Dedifferentiated amniotic fluid mesenchymal stem cell (primary cell): ENCODE data around the gene CASZ1.

Experiments
- DNase-seq: peaks from one replicate; pipeline ENCODE4 v3.0.0-alpha.2; 2016; ENCODE audit errors: extremely low spot score

The CASZ1 gene

GRCh38 chr1:10657088-10657847 is 139.2 kb downstream of the CASZ1 start:
- no peak for DNase-seq

- DNase-seq, result no peak
These were observed 140.0 kb downstream of the CASZ1 start for GRCh38 chr1:10656431-10656830.

- no peak for DNase-seq
These were observed 141.4 kb downstream of the CASZ1 start for GRCh38 chr1:10655002-10655401.

DNA sequence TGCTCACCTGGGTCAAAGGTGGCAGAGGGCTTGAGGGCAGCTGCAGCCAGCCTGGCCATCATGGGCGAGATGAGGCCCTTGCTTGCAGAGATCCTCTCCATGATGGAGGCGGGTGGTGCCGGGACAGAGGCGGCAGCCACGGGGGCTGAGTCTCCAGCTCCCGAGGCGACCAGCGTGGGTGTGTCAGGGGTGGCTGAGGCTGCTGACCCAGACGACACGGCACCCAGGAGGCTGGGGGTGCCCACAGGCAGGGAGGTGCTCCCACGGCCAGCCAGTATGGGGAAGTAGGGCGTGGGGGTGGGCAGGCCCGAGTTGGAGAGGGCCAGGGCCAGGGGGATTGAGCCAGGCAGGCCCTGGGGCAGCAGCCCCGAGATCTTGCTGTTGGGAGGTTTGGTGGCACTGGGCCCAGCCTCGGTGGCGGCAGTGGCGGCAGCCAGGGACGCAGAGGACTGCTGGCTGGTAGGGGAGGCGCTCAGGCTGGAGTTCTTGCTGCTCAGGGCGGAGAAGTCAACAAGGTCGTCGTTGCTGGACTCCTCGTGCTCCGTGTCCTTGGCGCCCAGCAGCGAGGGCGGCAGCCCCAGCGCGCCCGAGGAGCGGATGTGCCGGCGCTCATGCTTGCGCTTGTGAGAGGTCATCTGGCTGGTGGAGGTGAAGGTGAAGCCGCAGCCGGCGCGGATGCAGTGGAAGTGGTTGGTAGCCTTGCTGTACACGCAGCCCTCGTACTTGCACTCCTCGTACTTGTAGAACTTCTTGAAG is 142.9 kb downstream of the CASZ1 start:
- no peak for DNase-seq

GRCh38 chr1:10652626-10653025 is 143.8 kb downstream of the CASZ1 start:
- DNase-seq, result no peak

DNA sequence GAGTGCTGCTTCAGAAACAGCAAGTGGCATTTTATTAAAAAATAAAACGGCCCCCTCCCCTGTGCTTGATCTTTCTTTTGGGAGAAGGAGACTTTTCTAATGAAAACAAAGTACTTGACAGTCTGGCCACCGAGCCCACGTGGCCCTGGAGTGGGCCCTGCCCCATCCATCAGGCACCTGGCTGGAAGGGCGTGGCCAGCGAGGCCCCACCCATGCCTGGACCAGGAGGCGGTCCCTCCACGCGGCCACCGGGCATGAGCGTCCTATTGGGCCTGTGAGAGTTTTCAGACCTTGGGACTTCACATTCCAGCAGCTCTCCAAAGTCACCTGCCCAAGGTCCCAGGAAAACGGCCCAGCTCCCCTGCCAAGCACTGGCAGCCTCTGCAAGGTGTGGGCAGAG is 144.7 kb downstream of the CASZ1 start:
- DNase-seq, result no peak

GRCh38 chr1:10651389-10651766 is 145.1 kb downstream of the CASZ1 start:
- no peak for DNase-seq

- DNase-seq, result no peak
These were observed 145.7 kb downstream of the CASZ1 start for GRCh38 chr1:10650556-10651388.

DNA sequence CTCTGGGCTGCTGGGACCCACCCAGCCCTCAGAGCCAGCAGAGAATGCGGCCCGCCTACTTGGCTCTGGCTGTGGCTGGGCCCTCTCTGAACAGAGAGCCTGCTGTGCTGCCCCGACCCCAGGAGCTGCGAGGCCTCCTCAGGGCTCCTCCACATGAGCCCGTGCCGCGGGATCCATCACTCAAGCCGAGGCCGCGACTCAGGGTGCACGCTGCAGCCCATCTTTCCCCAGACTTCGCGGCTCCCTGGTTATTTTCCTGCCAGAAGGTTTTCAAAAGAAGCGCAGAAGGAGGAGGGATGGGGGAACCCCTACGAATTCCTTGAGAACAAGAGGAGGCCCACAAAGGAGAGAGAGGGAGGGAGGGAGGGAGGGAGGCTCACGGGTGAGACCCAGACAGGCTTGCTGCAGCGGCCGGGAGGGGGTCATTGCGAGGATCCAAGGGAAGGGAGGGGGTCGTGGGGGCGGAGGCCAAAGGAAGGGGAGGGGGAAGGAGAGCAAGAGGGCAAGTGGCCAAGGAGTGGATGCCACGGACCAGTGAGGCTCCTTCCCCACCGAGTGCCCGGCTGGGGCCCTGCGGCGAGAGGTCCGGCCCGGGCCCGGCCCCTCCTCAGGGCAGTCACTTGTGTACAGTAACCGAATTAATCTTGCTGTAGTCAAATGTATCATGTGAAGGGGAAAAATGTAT is 146.8 kb downstream of the CASZ1 start:
- no peak for DNase-seq

DNA sequence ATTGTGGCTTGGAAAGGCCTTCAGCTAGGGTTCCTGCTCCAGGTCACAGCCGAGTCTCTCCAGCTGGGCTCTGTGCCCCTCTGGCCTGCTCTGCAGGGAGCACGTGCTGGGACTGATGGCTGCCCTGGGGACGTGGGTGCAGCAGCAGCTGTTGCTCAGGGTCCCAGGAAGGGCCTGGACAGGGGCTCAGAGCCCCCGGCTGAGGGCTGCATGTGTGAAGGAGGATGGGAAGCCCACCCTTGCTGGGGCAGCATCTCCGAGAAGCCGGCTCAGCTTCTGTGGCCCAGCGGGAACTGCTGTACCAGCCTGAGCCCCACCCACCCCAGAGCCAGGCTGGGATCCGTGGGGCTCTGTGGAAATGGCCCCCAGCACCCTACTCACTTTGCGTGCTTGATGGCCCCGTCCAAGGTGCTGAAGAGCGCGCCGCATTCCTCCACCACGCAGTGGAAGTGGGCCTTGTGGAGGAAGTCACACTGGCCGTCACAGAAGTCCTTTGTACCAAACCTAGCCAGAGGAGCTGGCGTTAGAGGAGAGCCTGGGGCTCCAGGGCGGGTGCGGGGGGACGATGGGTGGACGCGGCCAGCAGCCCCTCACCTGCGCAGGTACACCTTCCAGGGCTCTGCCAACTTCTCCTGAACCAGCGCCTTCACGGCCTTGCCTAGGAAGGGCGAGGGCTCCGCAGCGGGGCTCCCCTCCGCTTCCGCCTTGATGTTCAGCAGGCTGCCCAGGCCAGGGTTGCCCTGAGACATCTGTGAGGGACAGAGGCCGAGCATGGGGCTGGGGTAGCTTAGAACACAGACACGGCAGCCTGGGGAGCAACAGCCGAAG is 147.5 kb downstream of the CASZ1 start:
- DNase-seq, result no peak

- DNase-seq, result no peak
These were observed 148.9 kb downstream of the CASZ1 start for GRCh38 chr1:10647414-10648170.

DNA sequence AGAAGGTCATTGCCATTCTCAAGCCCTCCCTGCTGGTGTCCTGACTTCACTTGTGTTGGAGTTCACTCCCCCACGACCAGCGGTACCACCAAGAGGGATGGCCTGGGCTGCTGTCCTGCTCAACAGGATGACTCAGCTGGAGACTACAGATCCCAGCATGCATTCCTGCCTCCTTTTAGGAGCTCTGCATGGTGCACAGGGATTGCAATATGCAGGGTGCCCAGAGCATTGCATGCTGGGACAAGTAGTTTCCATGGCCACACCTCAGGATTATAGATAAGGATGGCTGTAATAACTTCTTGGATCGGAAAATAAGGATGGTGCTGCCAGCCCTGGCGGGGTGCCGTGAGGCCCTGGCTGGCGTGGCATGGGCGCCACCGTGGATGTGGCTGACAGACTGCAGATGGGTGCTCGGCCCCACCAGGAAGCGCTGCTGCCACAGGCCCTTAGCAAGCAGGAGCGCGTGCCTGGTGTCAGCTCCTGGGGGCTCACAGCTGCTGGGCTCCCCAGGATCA is 150.0 kb downstream of the CASZ1 start:
- DNase-seq, result no peak

- no peak for DNase-seq
These were observed 151.9 kb downstream of the CASZ1 start for GRCh38 chr1:10644307-10645128.

DNA sequence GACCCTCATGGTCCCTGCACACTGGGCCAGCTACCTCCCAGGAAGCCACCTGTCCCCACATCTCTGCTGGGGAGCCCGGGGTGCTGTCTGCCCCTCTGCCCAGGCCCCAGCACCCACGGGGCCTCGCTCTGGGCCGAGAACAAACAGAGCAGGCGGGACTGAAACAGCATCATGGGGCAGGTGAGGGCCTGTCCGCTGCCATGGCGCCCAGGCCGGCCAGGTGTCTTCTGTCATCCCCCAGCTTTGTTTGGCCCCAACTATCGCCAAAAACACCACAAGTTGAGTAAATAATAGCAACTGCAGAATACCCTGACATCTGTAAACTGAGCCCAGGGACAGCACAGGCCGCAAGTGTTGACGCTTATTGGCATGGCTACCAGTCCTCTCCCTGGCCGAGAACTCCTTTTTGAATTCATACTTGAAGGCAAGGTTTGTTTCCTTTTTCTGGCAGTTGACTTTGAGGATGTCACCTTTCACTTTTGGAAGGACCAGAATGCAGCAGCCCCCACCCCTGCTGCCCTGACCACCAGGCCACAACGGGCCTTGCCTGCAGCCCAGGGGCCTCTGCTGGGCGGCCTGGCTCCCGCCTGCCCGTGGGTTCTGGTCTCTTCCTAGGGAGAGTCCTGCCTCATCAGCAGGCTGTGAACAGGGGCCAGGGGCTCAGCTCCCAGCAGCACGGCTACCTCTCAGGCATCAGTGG is 152.7 kb downstream of the CASZ1 start:
- no peak for DNase-seq

DNA sequence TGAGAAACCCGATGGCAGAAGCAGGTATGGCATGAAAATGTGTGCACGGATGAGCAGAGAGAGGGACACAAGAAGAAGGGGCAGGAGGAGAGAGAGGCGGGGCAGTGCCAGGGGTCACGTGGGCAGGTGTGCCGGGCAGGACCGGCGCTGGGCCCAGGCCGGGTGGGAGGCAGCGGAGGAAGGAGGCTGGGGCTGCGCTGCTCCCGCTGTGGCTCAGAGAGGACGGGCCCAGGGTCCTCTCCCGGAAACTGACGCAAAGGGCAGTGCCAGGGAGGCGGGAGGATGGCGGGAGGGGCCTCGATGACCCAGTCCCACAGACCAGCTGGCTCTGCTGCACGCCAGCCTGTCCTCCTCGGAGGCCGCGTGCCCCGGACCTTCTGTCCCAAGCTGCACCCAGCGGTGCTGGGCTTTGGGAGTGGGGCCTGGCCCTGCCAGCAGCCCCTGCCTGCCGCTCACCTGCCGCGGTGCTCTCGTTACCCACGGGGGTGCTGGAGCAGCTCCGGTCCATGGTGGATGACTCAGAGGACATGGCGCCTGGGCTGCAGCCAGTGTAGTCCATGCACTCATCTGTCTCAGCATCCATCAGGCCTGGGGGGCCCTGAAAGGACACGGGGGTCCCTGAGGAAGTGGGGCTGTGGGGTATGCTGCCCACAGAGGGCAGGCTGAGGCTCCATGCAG is 153.9 kb downstream of the CASZ1 start:
- DNase-seq, result no peak

DNA sequence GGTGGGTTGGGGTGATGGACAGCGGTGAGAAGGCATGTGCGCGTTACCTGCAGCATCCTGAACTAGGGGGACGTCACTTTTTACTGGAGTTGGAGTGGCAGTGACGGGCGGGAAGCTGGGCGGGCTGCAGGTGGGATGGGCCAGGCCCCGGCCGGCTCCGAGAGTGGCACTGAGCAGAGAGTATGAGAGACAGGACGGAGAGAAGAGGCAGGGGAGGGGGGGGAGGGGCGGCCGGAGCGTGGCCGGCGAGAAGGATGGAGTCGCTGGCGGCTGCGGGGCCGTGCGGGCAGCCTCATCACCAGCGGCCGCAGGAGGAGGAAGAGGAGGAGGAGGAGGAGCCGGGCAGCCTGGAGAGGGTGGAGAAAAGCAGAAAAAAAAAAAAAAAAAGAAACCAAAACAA is 154.5 kb downstream of the CASZ1 start:
- no peak for DNase-seq

DNA sequence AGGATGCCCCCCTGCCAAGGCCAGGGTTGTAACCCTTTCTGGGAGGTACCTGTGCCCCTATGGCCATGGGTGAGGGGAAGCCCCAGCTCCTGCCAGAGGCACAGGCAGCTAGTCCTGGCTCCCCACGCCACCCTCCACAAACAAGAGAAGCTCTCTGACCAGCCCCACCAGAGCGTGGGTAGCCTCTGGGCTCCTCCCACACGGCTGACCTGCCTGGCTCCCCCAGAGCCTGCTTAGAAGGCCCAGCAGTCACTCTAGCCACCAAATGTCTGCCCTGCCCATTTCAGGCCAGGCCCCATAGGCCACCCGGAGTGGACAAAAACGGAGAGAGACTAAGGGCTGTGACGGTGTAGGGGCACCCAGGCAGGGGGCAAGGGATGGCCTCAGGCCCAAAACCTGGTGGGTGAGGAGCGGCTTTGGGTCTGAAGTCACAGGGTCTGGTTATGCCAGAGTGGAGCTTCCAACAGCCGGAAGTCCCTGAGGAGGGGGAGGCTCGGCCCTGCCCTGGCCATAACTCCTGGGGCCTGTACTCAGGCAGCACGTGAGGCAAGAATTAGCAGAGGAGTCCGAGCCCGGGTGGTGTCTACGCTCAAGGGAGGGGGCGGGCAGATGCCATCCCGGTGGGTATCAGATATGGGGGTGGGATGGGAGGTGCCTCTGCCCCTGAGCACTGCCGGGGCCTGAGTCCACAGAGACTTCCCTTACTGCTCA is 155.4 kb downstream of the CASZ1 start:
- DNase-seq, result no peak
